HCT116 (cell line): ENCODE measurements around the gene TCIRG1. TPM values are rescaled to one million over a fixed set of nuclear protein-coding genes. Genes with fewer than 3 reads are reported as not detected.

Experiments
- ATAC-seq: fragments of 200-7000 bp; cut with Tn5 transposase; 2 replicates; pipeline ENCODE4 v1.9.1; 2020; ENCODE audit warnings: mild to moderate bottlenecking, moderate library complexity
- BruUV-seq: library from RNA; stranded (reverse); fragments of 400-500 nt; replicated peaks from 2 replicates; lab custom pipeline; 2021; lab: Mats Ljungman, UMichigan
- CTCF ChIA-PET: fragments of 300-600 bp; sonication (Branson Sonifier 250); formaldehyde crosslinking; loops from one replicate; lab custom pipeline; 2021; ENCODE audit warnings: antibody characterized with exemption; lab: Charles Lee
- POLR2A ChIA-PET: fragments of 300-600, 350-600 bp; sonication (Branson Sonifier 250); formaldehyde crosslinking; loops from one replicate; lab custom pipeline; 2021; ENCODE audit warnings: antibody characterized with exemption; lab: Charles Lee
- RAD21 ChIA-PET, 2 experiments: fragments of 300-600 bp; sonication (Branson Sonifier 250); formaldehyde crosslinking; loops; one replicate each; lab custom pipeline; 2023; ENCODE audit warnings: low total read pairs in 2 of 2; ENCODE audit not compliant: uncharacterized antibody in 2 of 2, unreplicated experiment in 2 of 2, low non-redundant PET in 1 of 2; lab: Charles Lee
- DNase-seq: peaks from one replicate; pipeline ENCODE4 v3.0.0-alpha.2; 2010; ENCODE audit warnings: low read depth, low spot score
- H2AFZ ChIP-seq: fragments of 200-600 bp; shearing (Covaris generic), sonication (generic); 2 replicates; pipeline ENCODE4 v1.6.1; 2017; ENCODE audit warnings: low read depth, mixed run types, mixed read lengths, antibody characterized with exemption, low read length; ENCODE audit not compliant: poor library complexity, severe bottlenecking
- H3K27ac ChIP-seq: 2 replicates; pipeline ENCODE4 v1.5.1; 2012; ENCODE audit warnings: low read depth, low read length
- H3K27me3 ChIP-seq: fragments of 200-600 bp; sonication (generic); 2 replicates; pipeline ENCODE4 v1.6.1; 2016; ENCODE audit warnings: mixed run types, low read length, mixed read lengths; ENCODE audit not compliant: insufficient read depth
- H3K36me3 ChIP-seq, 2 experiments: fragments of 200-500 bp in 1 of 2; fragments of 200-600 bp in 1 of 2; sonication (Bioruptor generic) in 1 of 2; sonication (generic) in 1 of 2; 2 replicates each; pipeline versions ENCODE4 v1.5.1 to v1.6.1; 2014 to 2016; ENCODE audit warnings: low read length in 2 of 2, inconsistent platforms in 1 of 2, mixed read lengths in 1 of 2, mixed run types in 1 of 2; ENCODE audit not compliant: insufficient read depth in 2 of 2, control insufficient read depth in 1 of 2
- H3K4me1 ChIP-seq, 2 experiments: fragments of 200-600 bp in 1 of 2; sonication (generic) in 1 of 2; 2 replicates each; pipeline versions ENCODE4 v1.5.1 to v1.6.1; 2012 to 2017; ENCODE audit warnings: low read length in 2 of 2, inconsistent platforms in 1 of 2, mild to moderate bottlenecking in 1 of 2, mixed read lengths in 1 of 2, mixed run types in 1 of 2, moderate library complexity in 1 of 2; ENCODE audit not compliant: insufficient read depth in 2 of 2, control insufficient read depth in 1 of 2
- H3K4me2 ChIP-seq: fragments of 200-600 bp; sonication (generic); 2 replicates; pipeline ENCODE4 v1.6.1; 2017; ENCODE audit warnings: mixed run types, low read length, mixed read lengths
- H3K4me3 ChIP-seq, 2 experiments: fragments of 200-600 bp in 1 of 2; sonication (generic) in 1 of 2; replicated peaks in 1 of 2; 2 replicates each; pipeline ENCODE4 v1.5.1; 2011 to 2016; ENCODE audit warnings: low read length in 2 of 2, control low read depth in 1 of 2, low read depth in 1 of 2, mild to moderate bottlenecking in 1 of 2, mixed read lengths in 1 of 2, mixed run types in 1 of 2
- H3K79me2 ChIP-seq: fragments of 200-600 bp; sonication (generic); 2 replicates; pipeline ENCODE4 v1.6.1; 2017; ENCODE audit warnings: mild to moderate bottlenecking, mixed run types, low read length, moderate library complexity, mixed read lengths; ENCODE audit not compliant: insufficient read depth
- H3K9ac ChIP-seq: fragments of 200-600 bp; sonication (generic); 2 replicates; pipeline ENCODE4 v1.6.1; 2016; ENCODE audit warnings: low read length, mixed read lengths
- H3K9me2 ChIP-seq: fragments of 200-600 bp; sonication (generic), shearing (Covaris generic); 2 replicates; pipeline ENCODE4 v1.6.1; 2017; ENCODE audit warnings: mixed run types, mild to moderate bottlenecking, moderate library complexity; ENCODE audit not compliant: insufficient read depth
- H3K9me3 ChIP-seq, 2 experiments: fragments of 200-500 bp in 1 of 2; fragments of 200-600 bp in 1 of 2; sonication (Bioruptor generic) in 1 of 2; sonication (generic) in 1 of 2; 2 replicates each; pipeline ENCODE4 v1.6.1; 2014 to 2017; ENCODE audit warnings: low read length in 2 of 2, mixed read lengths in 2 of 2, inconsistent platforms in 1 of 2, low read depth in 1 of 2, mild to moderate bottlenecking in 1 of 2, mixed run types in 1 of 2, moderate library complexity in 1 of 2; ENCODE audit not compliant: control insufficient read depth in 1 of 2, insufficient read depth in 1 of 2
- H4K20me1 ChIP-seq: fragments of 200-600 bp; sonication (generic), shearing (Covaris generic); 2 replicates; pipeline ENCODE4 v1.6.1; 2017; ENCODE audit warnings: mixed run types, mild to moderate bottlenecking, moderate library complexity; ENCODE audit not compliant: insufficient read depth
- EGR1 ChIP-seq: IDR thresholded peaks from 2 replicates; pipeline ENCODE4 v1.6.1; 2012; ENCODE audit warnings: low read depth
- ELF1 ChIP-seq: IDR thresholded peaks from 2 replicates; pipeline ENCODE4 v1.6.1; 2012; ENCODE audit warnings: low read depth, borderline replicate concordance
- RAD21 ChIP-seq: IDR thresholded peaks from 2 replicates; pipeline ENCODE4 v1.6.1; 2012; ENCODE audit warnings: low read depth, mild to moderate bottlenecking
- REST ChIP-seq: IDR thresholded peaks from 2 replicates; pipeline ENCODE4 v1.6.1; 2012; ENCODE audit warnings: low read depth
- TCF7L2 ChIP-seq: IDR thresholded peaks from 2 replicates; pipeline ENCODE4 v1.7.0; 2011; ENCODE audit warnings: borderline replicate concordance, inconsistent platforms; ENCODE audit not compliant: insufficient read depth, insufficient read length; ENCODE audit errors: extremely low read depth
- YY1 ChIP-seq: IDR thresholded peaks from 2 replicates; pipeline ENCODE4 v1.6.1; 2011; ENCODE audit warnings: low read length, low read depth, moderate library complexity, mild to moderate bottlenecking; ENCODE audit not compliant: insufficient replicate concordance; ENCODE audit errors: extremely low read depth
- ZFX ChIP-seq: fragments of 450-650 bp; IDR thresholded peaks from 2 replicates; pipeline ENCODE4 v1.6.1; 2017
- ZNF274 ChIP-seq: fragments of 200-500 bp; sonication (Bioruptor generic); IDR thresholded peaks from 2 replicates; pipeline ENCODE4 v1.6.1; 2014; ENCODE audit warnings: mild to moderate bottlenecking, low read depth, low read length, inconsistent platforms
- intact Hi-C: fragments of 100-400 bp; cut with micrococcal nuclease; formaldehyde crosslinking; loops from 2 replicates; pipeline ENCODE4 v1.10.0; 2022
- total RNA-seq: library from RNA; stranded (reverse); gene quantifications from one replicate; pipeline ENCODE4 v1.2.1, GENCODE V29; 2021; ENCODE audit not compliant: unreplicated experiment

TCIRG1 gene
- total RNA-seq, 1 experiment from 2014 or later: 101 TPM

GRCh38 chr11:68071281-68072048, 32.6 kb downstream of the TCIRG1 start:
- no peak for DNase-seq
- TF ChIP-seq RAD21 (no peak), REST (no peak), ELF1 (no peak), ZFX (no peak), YY1 (no peak), TCF7L2 (no peak), EGR1 (no peak), ZNF274 (no peak)
- no peaks in the 10 kb centered on the region for H3K4me1 ChIP-seq
- peaks cover 15 to 42% of the 10 kb centered on the region in 2 experiments; a peak in 3 of 4 replicates for H3K36me3 ChIP-seq
- ATAC-seq: no peak
- no peaks in the 10 kb centered on the region for H3K27me3 ChIP-seq
- intact Hi-C loops: no loop called here
- no peak overlapping the region for H3K4me3 ChIP-seq
- no peak overlapping the region for H3K27ac ChIP-seq
- H3K9ac ChIP-seq: no peak overlapping the region
- peaks cover 5% of the 10 kb centered on the region; the same call in 1 of the 2 replicates for H3K79me2 ChIP-seq
- RAD21 ChIA-PET: no interaction called here
- CTCF ChIA-PET: no interaction called here
- BruUV-seq: no TSS peak
- H2AFZ ChIP-seq: no peak overlapping the region
- POLR2A ChIA-PET: no interaction called here
- no peaks in the 10 kb centered on the region for H3K9me3 ChIP-seq
- H4K20me1 ChIP-seq: no peaks in the 10 kb centered on the region; the same call in 1 of the 2 replicates
- no peaks in the 10 kb centered on the region for H3K9me2 ChIP-seq
- no peak overlapping the region for H3K4me2 ChIP-seq
